NCI-H748 treated with DMSO at 0.1 percent for 48 hours (cell line): ENCODE data around the gene TMEM114.

Source experiments
- DNase-seq: peaks from one replicate; lab custom pipeline; 2025; lab: John Stamatoyannopoulos, UW

The TMEM114 gene

DNA sequence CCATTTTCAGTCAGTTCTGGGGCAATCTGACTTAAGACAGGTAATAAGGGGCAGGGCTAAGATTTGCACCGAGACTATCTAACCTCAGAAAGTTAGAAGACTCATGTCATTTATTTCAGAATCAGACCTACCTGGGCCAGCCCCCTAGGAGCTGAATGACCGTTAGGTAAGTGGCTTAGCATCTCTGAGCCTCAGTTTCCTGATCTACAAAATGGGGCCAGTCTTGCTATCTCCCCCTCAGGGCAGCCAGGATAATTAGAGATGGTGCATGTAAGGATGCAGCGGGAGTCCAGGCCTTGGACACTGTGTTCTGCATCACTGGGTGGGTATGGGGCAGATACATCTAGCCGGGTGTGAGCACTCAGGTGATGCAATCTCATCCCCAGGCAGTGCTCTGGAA, 20.8 kb upstream of the TMEM114 start:
- no peak for DNase-seq

DNA sequence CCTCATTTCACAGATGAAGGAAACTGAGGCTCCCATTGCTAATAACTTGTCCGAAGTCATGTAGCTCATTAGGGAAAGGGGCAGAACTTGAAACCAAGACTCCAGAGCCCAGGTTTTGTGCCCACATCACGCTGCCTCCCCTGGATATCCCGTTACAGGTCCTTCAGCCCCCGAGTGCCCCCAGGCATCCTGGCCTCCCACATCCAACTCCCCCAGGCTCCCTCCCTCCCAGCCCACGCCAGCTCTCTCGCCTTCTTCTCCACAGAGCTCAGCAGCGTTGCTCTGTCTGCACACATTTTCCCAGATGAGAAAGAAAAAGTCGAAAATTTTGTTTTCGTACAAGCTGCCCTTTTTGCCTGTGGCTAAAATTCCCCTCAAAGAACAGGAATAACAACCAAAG, 16.9 kb upstream of the TMEM114 start:
- DNase-seq = no peak

DNA sequence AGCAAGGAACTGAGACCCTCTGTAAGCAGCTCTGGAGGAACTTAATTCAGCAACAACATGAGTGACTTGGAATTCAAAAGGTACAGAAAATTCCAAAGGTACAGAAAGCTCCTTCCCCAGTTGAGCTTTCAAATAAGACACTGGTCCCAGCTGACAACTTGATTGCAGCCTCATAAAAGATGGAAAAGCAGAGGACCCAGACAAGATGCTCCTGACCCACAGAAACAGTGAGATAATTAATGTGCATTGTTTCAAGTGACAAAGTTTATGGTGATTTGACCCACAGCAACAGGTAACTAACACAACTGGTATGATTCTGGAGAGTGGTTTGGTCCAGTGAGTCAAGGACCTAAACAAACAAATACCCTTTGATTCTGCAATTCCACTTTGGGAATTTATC, 15.2 kb upstream of the TMEM114 start:
- DNase-seq = no peak

GRCh38 chr16:8600144-8600775, 9.9 kb upstream of the TMEM114 start:
- DNase-seq = no peak

DNA sequence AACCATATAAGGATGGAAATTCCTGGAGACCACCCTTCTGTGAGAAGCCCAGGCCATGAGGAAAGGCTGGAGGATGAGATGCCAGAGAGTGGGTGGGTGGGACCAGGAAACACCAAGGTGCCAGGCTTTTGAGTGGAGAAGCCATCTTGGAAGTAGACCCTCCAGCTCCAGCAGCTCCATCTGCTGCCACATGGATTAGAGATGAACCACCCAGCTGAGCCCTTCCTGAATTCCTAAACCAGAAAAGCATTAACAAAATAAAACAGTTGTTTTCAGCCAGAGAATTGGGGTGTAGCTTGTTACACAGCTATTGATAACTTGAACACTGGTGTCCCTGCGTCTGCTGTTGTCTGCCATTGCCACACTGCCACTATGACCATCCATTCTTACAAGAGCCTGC, 6.3 kb upstream of the TMEM114 start:
- DNase-seq = no peak

- no peak for DNase-seq
Measured at GRCh38 chr16:8595783-8596182, 5.5 kb upstream of the TMEM114 start.

DNA sequence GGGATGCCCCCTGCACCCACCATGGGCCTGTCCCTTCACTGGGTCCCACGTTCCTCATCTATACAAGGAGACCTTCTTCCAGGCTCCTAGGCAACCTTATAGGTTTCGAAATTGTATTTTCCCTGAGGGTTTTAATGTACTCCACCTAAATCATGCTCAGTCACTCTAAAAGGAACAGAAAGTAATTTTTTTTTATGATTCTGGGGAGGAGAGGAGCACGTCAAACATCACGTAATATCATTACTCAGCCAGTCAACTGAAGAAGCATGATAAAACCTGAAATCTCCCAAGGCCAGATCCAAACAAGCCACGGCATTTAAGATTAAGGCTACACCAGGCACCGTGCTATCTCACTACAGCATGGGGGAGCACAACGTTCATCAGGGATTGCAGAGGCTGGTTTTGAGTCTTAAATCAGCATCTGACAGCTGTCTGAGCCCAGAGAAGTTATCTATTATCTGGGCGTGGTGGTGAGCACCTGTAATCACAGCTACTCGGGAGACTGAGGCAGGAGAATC, 3.9 kb upstream of the TMEM114 start:
- DNase-seq = no peak

- DNase-seq = no peak
Measured at GRCh38 chr16:8591451-8591850, 1.1 kb upstream of the TMEM114 start.

DNA sequence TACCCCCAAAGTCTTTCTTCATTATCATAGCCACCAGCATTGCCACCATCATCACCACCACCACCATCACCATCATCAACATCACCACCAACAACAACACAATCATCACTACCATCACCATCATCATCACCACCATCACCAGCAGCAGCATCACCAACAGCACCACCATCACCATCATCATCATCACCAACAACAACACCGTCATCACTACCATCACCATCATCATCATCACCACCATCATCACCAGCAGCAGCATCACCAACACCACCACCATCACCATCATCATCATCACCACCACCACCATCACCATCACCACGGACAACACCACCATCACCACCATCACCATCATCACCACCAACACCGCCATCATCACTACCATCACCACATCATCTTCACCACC, 500 bp upstream of the TMEM114 start:
- no peak for DNase-seq

- DNase-seq = no peak
Measured at GRCh38 chr16:8589057-8589899, 1.0 kb downstream of the TMEM114 start.

DNA sequence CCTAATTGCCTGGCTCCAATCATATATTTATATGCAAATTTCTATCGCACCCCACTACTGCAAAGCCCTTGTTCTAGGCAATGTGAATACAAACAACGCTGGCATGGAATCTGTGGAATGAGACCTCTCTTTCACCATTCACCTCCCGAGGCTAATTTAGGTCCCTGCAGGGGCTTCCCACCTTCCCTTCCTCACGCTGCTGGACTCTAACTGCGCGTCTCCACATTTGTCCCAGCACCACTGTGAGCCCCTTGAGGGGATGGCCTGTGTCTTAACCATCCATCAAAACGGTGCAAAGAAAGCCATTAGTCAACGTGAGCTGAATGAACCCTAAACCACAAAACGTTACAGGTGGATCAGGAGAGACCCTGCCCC, 1.6 kb downstream of the TMEM114 start:
- DNase-seq = no peak

DNA sequence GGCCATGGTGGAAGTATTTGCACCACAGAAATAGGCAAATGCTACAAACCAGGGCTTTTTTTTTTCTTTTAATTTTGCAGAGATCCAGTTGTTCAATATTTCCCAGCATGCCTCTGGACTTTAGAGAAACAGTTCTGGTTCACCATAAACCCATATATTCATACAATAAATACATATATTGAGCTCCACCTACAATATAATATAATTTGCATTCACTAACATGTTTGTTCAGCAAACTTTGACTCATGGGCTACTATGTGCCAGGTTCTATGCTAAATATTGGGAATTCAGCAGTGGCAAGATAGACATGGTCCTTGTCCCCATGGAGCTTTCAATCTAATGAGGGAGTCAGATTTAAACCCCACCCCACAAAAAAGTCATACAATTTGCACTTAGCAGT, 3.2 kb downstream of the TMEM114 start:
- no peak for DNase-seq

GRCh38 chr16:8585857-8586256, 4.5 kb downstream of the TMEM114 start:
- no peak for DNase-seq

GRCh38 chr16:8585041-8585440, 5.3 kb downstream of the TMEM114 start:
- no peak for DNase-seq

DNA sequence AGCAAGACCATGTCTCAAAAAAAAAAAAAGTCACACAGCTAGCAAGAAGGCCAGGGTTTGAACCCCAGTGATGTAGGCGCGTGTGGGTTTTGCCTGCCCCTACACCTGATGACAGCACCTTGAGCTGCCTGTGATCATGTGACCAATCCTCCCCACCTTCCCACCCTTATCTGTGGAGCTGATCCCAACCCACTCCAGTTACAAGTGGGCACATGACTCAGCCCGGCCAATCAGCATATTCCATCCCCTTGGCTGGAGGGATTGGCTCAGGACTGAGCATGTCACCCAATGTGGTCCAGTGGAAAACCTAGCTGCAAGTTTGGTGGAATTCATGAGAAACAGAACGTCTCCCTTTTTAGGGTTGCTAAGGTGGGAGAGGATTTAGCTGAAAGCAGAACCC, 6.6 kb downstream of the TMEM114 start:
- DNase-seq = no peak

- DNase-seq = no peak
Measured at GRCh38 chr16:8583199-8583598, 7.1 kb downstream of the TMEM114 start.

GRCh38 chr16:8581831-8582580, 8.3 kb downstream of the TMEM114 start:
- no peak for DNase-seq

GRCh38 chr16:8579559-8579958, 10.8 kb downstream of the TMEM114 start:
- no peak for DNase-seq

GRCh38 chr16:8577678-8578304, 12.5 kb downstream of the TMEM114 start:
- no peak for DNase-seq

GRCh38 chr16:8576141-8577004, 13.9 kb downstream of the TMEM114 start:
- DNase-seq = no peak

DNA sequence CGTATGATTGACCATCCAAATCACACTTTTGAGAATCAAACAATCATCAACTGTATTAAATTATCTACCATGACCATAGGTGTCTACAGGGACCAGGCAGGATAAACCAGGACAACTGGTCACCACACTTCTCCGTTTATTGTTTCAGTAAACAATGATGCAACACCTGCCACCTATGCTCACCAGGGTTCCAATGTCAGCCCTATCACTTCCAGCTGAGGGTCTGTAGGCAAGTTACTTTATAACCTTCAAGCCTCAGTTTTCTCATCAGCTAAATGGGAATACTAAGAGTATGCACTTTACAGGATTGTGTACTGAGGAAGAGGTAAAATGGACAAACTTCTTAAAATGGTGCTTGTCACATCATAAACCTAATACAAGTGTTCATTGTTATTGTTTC, 14.9 kb downstream of the TMEM114 start:
- no peak for DNase-seq
